ENCODE results near the gene CD14. TPM values are rescaled to one million over a fixed set of nuclear protein-coding genes. Genes with fewer than 3 reads are reported as not detected.
"Not testable (repeated sequence)": the region's sequence is repeated elsewhere in the genome, so short reads cannot be mapped to it uniquely, and the experiment has no call there.

Gene CD14
- total RNA-seq, 1 donor from 2014 or later: 165 TPM

DNA sequence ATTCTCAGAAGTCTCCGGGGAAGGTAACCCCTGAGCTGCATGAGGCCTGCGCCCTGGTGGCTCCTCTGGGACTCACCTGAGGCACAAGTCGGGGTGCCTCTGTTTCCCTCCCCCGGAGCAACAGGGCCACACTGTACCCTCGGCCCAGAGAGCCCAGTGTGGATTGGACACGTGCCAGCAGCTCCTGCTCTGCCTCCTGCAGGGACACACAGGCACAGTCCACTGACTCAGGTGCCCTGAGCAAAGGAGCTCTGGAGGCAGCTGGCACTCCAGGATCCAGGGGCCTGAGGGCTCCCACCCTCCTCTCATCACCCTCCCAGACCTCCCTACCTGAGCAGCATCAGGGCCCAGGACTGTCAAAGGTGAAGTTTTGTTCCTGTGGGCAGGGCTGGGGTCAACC lies 38.8 kb downstream of the CD14 start:
- no peaks in the 10 kb centered on the region for H3K27me3 ChIP-seq (ENCODE audit: low read depth)
- TF ChIP-seq, protein P1, sequence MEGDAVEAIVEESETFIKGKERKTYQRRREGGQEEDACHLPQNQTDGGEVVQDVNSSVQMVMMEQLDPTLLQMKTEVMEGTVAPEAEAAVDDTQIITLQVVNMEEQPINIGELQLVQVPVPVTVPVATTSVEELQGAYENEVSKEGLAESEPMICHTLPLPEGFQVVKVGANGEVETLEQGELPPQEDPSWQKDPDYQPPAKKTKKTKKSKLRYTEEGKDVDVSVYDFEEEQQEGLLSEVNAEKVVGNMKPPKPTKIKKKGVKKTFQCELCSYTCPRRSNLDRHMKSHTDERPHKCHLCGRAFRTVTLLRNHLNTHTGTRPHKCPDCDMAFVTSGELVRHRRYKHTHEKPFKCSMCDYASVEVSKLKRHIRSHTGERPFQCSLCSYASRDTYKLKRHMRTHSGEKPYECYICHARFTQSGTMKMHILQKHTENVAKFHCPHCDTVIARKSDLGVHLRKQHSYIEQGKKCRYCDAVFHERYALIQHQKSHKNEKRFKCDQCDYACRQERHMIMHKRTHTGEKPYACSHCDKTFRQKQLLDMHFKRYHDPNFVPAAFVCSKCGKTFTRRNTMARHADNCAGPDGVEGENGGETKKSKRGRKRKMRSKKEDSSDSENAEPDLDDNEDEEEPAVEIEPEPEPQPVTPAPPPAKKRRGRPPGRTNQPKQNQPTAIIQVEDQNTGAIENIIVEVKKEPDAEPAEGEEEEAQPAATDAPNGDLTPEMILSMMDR (IDR thresholded peaks at IDR 0.05): no peak
- intact Hi-C loops (cut with DNase I): no loop called here
- H3K27ac ChIP-seq: no peak overlapping the region
- no peaks in the 10 kb centered on the region for H3K9me3 ChIP-seq
- no peak overlapping the region for H3K4me3 ChIP-seq
- no peak for DNase-seq
- H3K36me3 ChIP-seq: no peaks in the 10 kb centered on the region
- H3K4me1 ChIP-seq: peaks cover 37% of the 10 kb centered on the region
- no peak for ATAC-seq

DNA sequence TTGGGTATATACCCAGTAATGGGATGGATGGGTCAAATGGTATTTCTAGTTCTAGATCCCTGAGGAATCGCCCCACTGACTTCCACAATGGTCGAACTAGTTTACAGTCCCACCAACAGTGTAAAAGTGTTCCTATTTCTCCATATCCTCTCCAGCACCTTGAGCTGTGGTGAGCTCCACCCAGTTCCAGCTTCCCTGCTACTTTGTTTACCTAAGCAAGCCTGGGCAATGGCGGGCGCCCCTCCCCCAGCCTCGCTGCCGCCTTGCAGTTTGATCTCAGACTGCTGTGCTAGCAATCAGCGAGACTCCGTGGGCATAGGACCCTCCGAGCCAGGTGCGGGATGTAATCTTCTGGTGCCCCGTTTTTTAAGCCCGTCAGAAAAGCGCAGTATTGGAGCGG lies 39.9 kb downstream of the CD14 start:
- ATAC-seq; H3K27ac ChIP-seq; DNase-seq; intact Hi-C loops (cut with DNase I); H3K36me3 ChIP-seq; H3K27me3 ChIP-seq (ENCODE audit: low read depth); H3K4me3 ChIP-seq; H3K9me3 ChIP-seq: not testable (repeated sequence)
- H3K4me1 ChIP-seq: peaks cover 48% of the 10 kb centered on the region

DNA sequence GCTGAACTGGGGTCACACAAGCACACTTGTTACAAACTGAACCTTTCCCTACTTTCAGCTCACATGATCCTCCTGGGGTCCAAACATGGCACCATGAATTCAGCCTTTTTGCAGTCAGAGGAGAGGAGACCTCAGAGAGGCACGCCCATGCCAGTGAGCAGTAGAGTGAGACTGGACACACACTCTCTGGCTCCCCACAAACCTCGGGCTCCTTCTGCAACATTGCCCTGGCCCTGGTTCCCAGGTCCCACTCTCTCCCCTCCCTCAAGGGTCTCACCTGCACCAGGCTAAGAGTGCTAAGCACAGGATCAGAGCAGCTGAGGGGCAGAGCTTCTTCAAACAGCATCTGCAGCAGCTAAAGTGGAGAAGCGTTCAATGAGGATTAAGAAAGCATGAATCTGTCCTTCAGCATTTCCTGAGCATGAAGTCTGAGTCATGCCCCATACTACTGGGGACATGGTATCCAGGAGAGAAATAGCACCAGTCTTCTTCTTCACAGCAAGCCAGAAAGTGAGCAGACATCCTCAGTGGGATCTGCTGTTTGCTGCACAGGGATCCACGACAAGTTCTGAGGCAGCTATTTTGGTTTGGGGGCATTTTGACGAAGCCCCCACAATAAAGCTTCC lies 41.1 kb downstream of the CD14 start:
- peak in 1 of 2 donors; percentile 34 for ATAC-seq
- Histone ChIP-seq H3K27me3 (ENCODE audit: low read depth) (no peaks in the 10 kb centered on the region), H3K4me1 (peaks cover 51% of the 10 kb centered on the region), H3K9me3 (no peaks in the 10 kb centered on the region), H3K36me3 (no peaks in the 10 kb centered on the region), H3K4me3 (no peak overlapping the region), H3K27ac (peak overlapping the region; percentile 18)
- intact Hi-C loops (cut with DNase I): no loop called here
- TF ChIP-seq, protein P1 (IDR thresholded peaks at IDR 0.05): no peak
- DNase-seq: no peak

DNA sequence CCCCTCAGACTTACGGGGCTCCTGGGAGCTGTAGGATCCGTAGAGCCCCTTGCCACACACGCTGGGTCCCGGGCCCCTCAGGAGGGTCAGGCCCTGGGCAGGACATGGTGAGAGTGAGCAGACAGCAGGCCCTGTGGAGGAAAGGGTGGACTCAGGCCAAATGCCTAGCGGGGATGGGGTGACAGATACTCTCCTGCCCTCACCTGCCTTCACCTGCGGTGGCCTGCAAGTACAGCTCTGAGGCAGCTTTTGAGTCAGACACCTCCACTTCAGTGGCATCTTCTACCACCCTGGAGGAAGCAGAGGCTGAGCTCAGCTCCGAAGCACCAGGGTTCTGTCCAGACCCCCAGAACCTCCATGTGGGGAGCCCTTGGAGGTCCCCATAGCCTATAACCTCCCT lies 42.1 kb downstream of the CD14 start:
- intact Hi-C loops (cut with DNase I): no loop called here
- TF ChIP-seq, protein P1 (IDR thresholded peaks at IDR 0.05): no peak
- ATAC-seq (no peak), DNase-seq (no peak)
- Histone ChIP-seq H3K36me3 (no peaks in the 10 kb centered on the region), H3K4me3 (no peak overlapping the region), H3K27me3 (ENCODE audit: low read depth) (no peaks in the 10 kb centered on the region), H3K27ac (no peak overlapping the region), H3K4me1 (peaks cover 42% of the 10 kb centered on the region), H3K9me3 (no peaks in the 10 kb centered on the region)

DNA sequence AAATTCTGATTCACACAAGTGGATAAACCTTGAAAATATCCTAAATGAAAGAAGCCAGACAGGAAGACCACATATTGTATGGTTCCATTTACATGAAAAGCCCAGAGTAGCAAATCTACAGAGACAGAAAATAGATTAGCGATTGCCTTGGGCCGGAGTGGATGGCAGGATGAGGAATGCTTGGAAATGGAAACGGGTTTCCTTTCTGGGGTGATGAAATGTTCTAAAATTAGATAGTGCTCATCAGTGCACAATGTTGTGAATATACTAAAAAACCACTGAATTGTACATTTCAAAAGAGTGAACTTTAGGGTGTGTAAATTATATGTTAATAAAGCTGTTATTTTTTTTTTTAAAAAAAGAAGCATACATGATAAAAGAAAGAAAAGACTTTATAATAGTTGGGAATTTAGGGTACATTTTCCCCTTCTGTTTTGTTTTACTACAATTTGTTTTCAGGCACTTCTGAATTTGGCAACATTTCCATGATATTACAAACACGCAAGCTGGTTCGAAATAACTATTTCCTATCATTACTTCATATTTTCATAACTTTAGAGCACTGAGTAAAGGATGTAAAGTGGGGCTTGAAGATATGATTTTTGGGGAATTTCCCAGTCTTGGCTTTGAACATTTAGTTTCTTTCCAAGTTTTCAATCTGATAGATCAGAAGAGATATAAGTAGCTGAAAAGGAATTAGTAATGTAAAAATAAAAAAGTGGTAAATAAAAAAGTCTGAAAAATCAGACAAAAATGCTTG lies 44.5 kb downstream of the CD14 start:
- Histone ChIP-seq H3K9me3 (no peaks in the 10 kb centered on the region), H3K27me3 (ENCODE audit: low read depth) (no peaks in the 10 kb centered on the region), H3K27ac (peak overlapping the region; percentile 44), H3K36me3 (no peaks in the 10 kb centered on the region), H3K4me1 (peaks cover 34% of the 10 kb centered on the region), H3K4me3 (no peak overlapping the region)
- peak in 1 of 2 donors; percentile 44 for ATAC-seq
- intact Hi-C loops (cut with DNase I): no loop called here
- DNase-seq: no peak
- TF ChIP-seq, protein P1 (IDR thresholded peaks at IDR 0.05): no peak

DNA sequence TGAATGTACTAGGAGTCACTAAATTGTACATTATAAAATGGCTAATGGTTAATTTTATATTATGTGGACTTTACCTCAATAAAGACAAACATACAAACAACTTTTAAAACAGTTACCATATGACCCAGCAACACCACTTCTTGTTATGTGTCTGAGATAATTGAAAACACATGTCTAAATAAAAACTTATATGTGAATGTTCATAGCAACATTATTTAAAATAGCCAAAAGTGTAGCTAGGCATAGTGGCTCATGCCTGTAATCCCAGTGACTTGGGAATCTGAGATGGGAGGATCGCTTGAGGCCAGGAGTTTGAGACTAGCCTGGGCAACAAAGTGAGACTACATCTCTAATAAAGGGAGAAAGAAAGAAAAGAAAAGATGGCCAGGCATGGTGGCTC lies 45.5 kb downstream of the CD14 start:
- H3K36me3 ChIP-seq: no peaks in the 10 kb centered on the region
- peaks cover 34% of the 10 kb centered on the region for H3K4me1 ChIP-seq
- H3K9me3 ChIP-seq: no peaks in the 10 kb centered on the region
- intact Hi-C loops (cut with DNase I): no loop called here
- TF ChIP-seq, protein P1 (IDR thresholded peaks at IDR 0.05): no peak
- no peak overlapping the region for H3K4me3 ChIP-seq
- H3K27me3 ChIP-seq (ENCODE audit: low read depth): no peaks in the 10 kb centered on the region
- ATAC-seq (no peak), DNase-seq (no peak)
- H3K27ac ChIP-seq: no peak overlapping the region

All from lower lobe of right lung (tissue), 2 donors.